GM04504 (cell line): ENCODE results near the gene TMSB4X.
"Not testable (repeated sequence)": the region's sequence is repeated elsewhere in the genome, so short reads cannot be mapped to it uniquely, and the experiment has no call there.

ENCODE experiments used
- DNase-seq: peaks from one replicate; pipeline ENCODE4 v3.0.0-alpha.2; 2012; ENCODE audit warnings: low read depth

The TMSB4X gene

GRCh38 chrX:12974796-12975669, at the start of gene TMSB4X:
Gene TMSB4X, plus strand, starts transcription at chrX:12975110.
- peak; percentile 51 for DNase-seq

- no peak for DNase-seq
Observed at GRCh38 chrX:12929701-12930100, 45.2 kb upstream of the TMSB4X start.

- no peak for DNase-seq
Observed at GRCh38 chrX:12930150-12930549, 44.8 kb upstream of the TMSB4X start.

GRCh38 chrX:12932244-12932643, 42.7 kb upstream of the TMSB4X start:
- DNase-seq: no peak

GRCh38 chrX:12934850-12935249, 40.1 kb upstream of the TMSB4X start:
- no peak for DNase-seq

- no peak for DNase-seq
Observed at GRCh38 chrX:12936947-12937346, 38.0 kb upstream of the TMSB4X start.

- DNase-seq: not testable (repeated sequence)
Observed at GRCh38 chrX:12940471-12940870, 34.4 kb upstream of the TMSB4X start.

- not testable (repeated sequence) for DNase-seq
Observed at GRCh38 chrX:12943592-12943991, 31.3 kb upstream of the TMSB4X start.

GRCh38 chrX:12944452-12944851, 30.5 kb upstream of the TMSB4X start:
- DNase-seq: not testable (repeated sequence)

GRCh38 chrX:12945494-12945893, 29.4 kb upstream of the TMSB4X start:
- no peak for DNase-seq

- no peak for DNase-seq
Observed at GRCh38 chrX:12946406-12946805, 28.5 kb upstream of the TMSB4X start.

GRCh38 chrX:12946838-12947544, 27.9 kb upstream of the TMSB4X start:
- peak; percentile 73 for DNase-seq

- no peak for DNase-seq
Observed at GRCh38 chrX:12947545-12948235, 27.2 kb upstream of the TMSB4X start.

- DNase-seq: no peak
Observed at GRCh38 chrX:12948495-12948894, 26.4 kb upstream of the TMSB4X start.

GRCh38 chrX:12949205-12949926, 25.5 kb upstream of the TMSB4X start:
- DNase-seq: no peak

GRCh38 chrX:12949927-12950656, 24.8 kb upstream of the TMSB4X start:
- peak; percentile 78 for DNase-seq

- no peak for DNase-seq
Observed at GRCh38 chrX:12950851-12951594, 23.9 kb upstream of the TMSB4X start.

- no peak for DNase-seq
Observed at GRCh38 chrX:12951595-12951975, 23.3 kb upstream of the TMSB4X start.

- no peak for DNase-seq
Observed at GRCh38 chrX:12953420-12953819, 21.5 kb upstream of the TMSB4X start.

GRCh38 chrX:12954376-12954775, 20.5 kb upstream of the TMSB4X start:
- DNase-seq: no peak

- no peak for DNase-seq
Observed at GRCh38 chrX:12954981-12955380, 19.9 kb upstream of the TMSB4X start.
